Measurements from ENCODE around the gene CDKL1.

The CDKL1 gene

GRCh38 chr14:50395448-50395847, 1.2 kb downstream of the CDKL1 start:
- DNase-seq, result no peak
- H3K4me3 ChIP-seq (ENCODE audit: low read depth, low read length), result no peak overlapping the region
- no peak for TF ChIP-seq CTCF (IDR thresholded peaks at IDR 0.05; ENCODE audit: low read depth, low read length)
- no peaks in the 10 kb centered on the region for H3K27me3 ChIP-seq
- peaks cover 5% of the 10 kb centered on the region; the same call in 1 of the 2 replicates for H3K4me1 ChIP-seq
- H3K36me3 ChIP-seq, result no peaks in the 10 kb centered on the region
- no peaks in the 10 kb centered on the region for H3K9me3 ChIP-seq

- no peak for TF ChIP-seq CTCF (IDR thresholded peaks at IDR 0.05; ENCODE audit: low read depth, low read length)
- H3K27me3 ChIP-seq, result no peaks in the 10 kb centered on the region
- no peak overlapping the region for H3K4me3 ChIP-seq (ENCODE audit: low read depth, low read length)
Observed at GRCh38 chr14:50394713-50395112, 2.0 kb downstream of the CDKL1 start.

GRCh38 chr14:50389668-50390441, 6.8 kb downstream of the CDKL1 start:
- no peak for DNase-seq
- Histone ChIP-seq H3K27me3 (no peaks in the 10 kb centered on the region), H3K4me3 (ENCODE audit: low read depth, low read length) (no peak overlapping the region), H3K4me1 (0 out of 2 replicates have a peak, but pooled peaks cover 3% of the 10 kb centered on the region), H3K36me3 (no peaks in the 10 kb centered on the region), H3K9me3 (no peaks in the 10 kb centered on the region)
- TF ChIP-seq CTCF (IDR thresholded peaks at IDR 0.05; ENCODE audit: low read depth, low read length), result no peak

More at GRCh38 chr14:50394713-50395112, 2.0 kb downstream of the CDKL1 start:
- DNase-seq, result no peak
- H3K9me3 ChIP-seq, result no peaks in the 10 kb centered on the region
- no peaks in the 10 kb centered on the region for H3K36me3 ChIP-seq
- H3K4me1 ChIP-seq, result peaks cover 5% of the 10 kb centered on the region; the same call in 1 of the 2 replicates

- H3K4me3 ChIP-seq (ENCODE audit: low read depth, low read length), result no peak overlapping the region
Observed at GRCh38 chr14:50388256-50388931, 8.3 kb downstream of the CDKL1 start.

GRCh38 chr14:50387548-50387947, 9.1 kb downstream of the CDKL1 start:
- no peak for TF ChIP-seq CTCF (IDR thresholded peaks at IDR 0.05; ENCODE audit: low read depth, low read length)
- Histone ChIP-seq H3K36me3 (no peaks in the 10 kb centered on the region), H3K4me3 (ENCODE audit: low read depth, low read length) (no peak overlapping the region), H3K27me3 (no peaks in the 10 kb centered on the region), H3K9me3 (no peaks in the 10 kb centered on the region), H3K4me1 (0 out of 2 replicates have a peak, but pooled peaks cover 3% of the 10 kb centered on the region)
- DNase-seq, result no peak

More at GRCh38 chr14:50388256-50388931, 8.3 kb downstream of the CDKL1 start:
- Histone ChIP-seq H3K9me3 (no peaks in the 10 kb centered on the region), H3K36me3 (no peaks in the 10 kb centered on the region), H3K4me1 (0 out of 2 replicates have a peak, but pooled peaks cover 3% of the 10 kb centered on the region), H3K27me3 (no peaks in the 10 kb centered on the region)
- TF ChIP-seq CTCF (IDR thresholded peaks at IDR 0.05; ENCODE audit: low read depth, low read length), result no peak
- no peak for DNase-seq
